Keratinocyte (primary cell): ENCODE results near the gene FBXO40.

Source experiments
- CTCF ChIP-seq, 3 experiments: IDR thresholded peaks in 1 of 3; conservative IDR thresholded peaks in 1 of 3; optimal IDR thresholded peaks in 1 of 3; 2 replicates in 2 of 3; 3 replicates in 1 of 3; pipeline versions ENCODE3 to v1.5.1; 2011; ENCODE audit warnings: low read length in 3 of 3, mild to moderate bottlenecking in 3 of 3, moderate library complexity in 2 of 3, control low read depth in 1 of 3, inconsistent platforms in 1 of 3; ENCODE audit not compliant: insufficient read depth in 2 of 3; ENCODE audit errors: extremely low read depth in 1 of 3
- EZH2 ChIP-seq: IDR thresholded peaks from one replicate; pipeline ENCODE4 v1.6.1; 2012; ENCODE audit warnings: inconsistent platforms, mild to moderate bottlenecking, low read length, moderate library complexity

- no peak for TF ChIP-seq CTCF (optimal IDR thresholded peaks at IDR 0.05 in 1 of 3, IDR thresholded peaks at IDR 0.05 in 1 of 3, conservative IDR thresholded peaks at IDR 0.05 in 1 of 3; ENCODE audit: extremely low read depth in 1 of 3, insufficient read depth in 2 of 3, low read length in 3 of 3)
- no peak for TF ChIP-seq EZH2
Measured at GRCh38 chr3:121552379-121552778, 40.8 kb upstream of the FBXO40 start.
